T-helper 17 cell (primary cell): ENCODE data around the gene GKN2. TPM values are rescaled to one million over a fixed set of nuclear protein-coding genes. Genes with fewer than 3 reads are reported as not detected.
"Not testable (repeated sequence)": the region's sequence is repeated elsewhere in the genome, so short reads cannot be mapped to it uniquely, and the experiment has no call there.

Source experiments
- ATAC-seq: fragments of 150-1000 bp; cut with Tn5 transposase; 2 replicates; pipeline ENCODE4 v1.10.0; 2021; ENCODE audit warnings: mild to moderate bottlenecking, moderate library complexity
- DNase-seq, 3 donors: peaks; one replicate each; pipeline versions ENCODE4 v3.0.0 to v3.0.0-alpha.2; 2020 to 2021
- H3K9me3 ChIP-seq: one replicate; pipeline ENCODE4 v1.7.0; 2013; ENCODE audit warnings: low read length, mild to moderate bottlenecking; ENCODE audit not compliant: control insufficient read depth, poor library complexity, severe bottlenecking
- H3K27ac Mint-ChIP-seq: one replicate; pipeline ENCODE4 v1.8.0; 2022; ENCODE audit warnings: mild to moderate bottlenecking, moderate library complexity, mixed read lengths
- H3K27me3 Mint-ChIP-seq: one replicate; pipeline ENCODE4 v1.8.0; 2022; ENCODE audit warnings: mixed read lengths
- H3K36me3 Mint-ChIP-seq: one replicate; pipeline ENCODE4 v1.8.0; 2022; ENCODE audit warnings: low read depth, mixed read lengths
- H3K4me1 Mint-ChIP-seq: one replicate; pipeline ENCODE4 v1.8.0; 2022; ENCODE audit warnings: mild to moderate bottlenecking, mixed read lengths
- H3K4me3 Mint-ChIP-seq: one replicate; pipeline ENCODE4 v1.8.0; 2022; ENCODE audit warnings: mild to moderate bottlenecking, moderate library complexity, mixed read lengths
- total RNA-seq, 4 donors: library from RNA in 2 of 4; stranded (reverse) in 2 of 4; gene quantifications; one replicate each; pipeline ENCODE4 v1.2.3 and lab custom pipeline; 2022 to 2026

The GKN2 gene
- total RNA-seq, 2 donors from 2014 or later, result not detected

DNA sequence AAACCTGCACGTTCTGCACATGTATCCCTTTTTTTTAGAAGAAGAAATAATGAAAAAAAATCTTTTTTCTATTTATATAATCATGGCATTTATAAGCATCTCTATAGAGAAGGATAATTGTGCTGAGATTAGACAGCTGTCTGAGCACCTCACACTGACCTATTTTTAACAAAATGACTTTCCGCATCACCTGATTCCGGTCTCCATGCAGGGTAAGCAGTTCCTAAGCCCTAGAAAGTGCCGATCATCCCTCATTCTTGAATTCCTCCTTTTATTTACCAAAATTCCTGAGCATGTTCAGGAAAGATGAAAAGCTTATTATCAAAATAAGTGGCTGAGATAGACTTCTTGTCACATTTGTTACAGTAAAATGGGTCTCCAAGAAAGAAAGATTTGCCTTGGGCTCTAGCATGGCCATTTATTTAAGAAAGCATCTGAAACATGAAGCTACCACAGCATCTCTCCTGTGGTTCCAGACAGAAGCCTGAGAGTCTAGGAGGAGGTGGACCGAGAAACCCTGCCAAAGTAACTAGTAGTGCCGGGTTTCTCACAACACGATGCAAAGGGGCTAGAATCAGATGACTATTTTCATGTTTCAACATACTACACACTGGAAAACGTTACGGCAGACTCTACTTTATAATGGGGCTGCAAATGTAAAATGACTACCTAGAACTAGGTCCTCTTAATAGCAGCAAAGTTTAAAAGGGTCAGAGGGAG, 22.4 kb upstream of the GKN2 start:
- H3K27ac Mint-ChIP-seq, result no peak overlapping the region
- no peak overlapping the region for H3K4me3 Mint-ChIP-seq
- peaks cover 3% of the 10 kb centered on the region for H3K36me3 Mint-ChIP-seq
- no peak for DNase-seq
- ATAC-seq, result no peak
- H3K9me3 ChIP-seq, result no peaks in the 10 kb centered on the region
- no peaks in the 10 kb centered on the region for H3K4me1 Mint-ChIP-seq
- peaks cover 51% of the 10 kb centered on the region for H3K27me3 Mint-ChIP-seq

GRCh38 chr2:68974251-68974650, 21.6 kb upstream of the GKN2 start, which contains the start of gene GKN1:
TSS of gene GKN1 (plus strand) at chr2:68974636. CDS start at chr2:68974678, 42 bp downstream.
- Mint-ChIP-seq H3K27ac (no peak within 1 kb of the TSS), H3K36me3 (peaks cover 3% of the 10 kb centered on the region), H3K4me3 (no peak within 1 kb of the TSS), H3K4me1 (no peaks in the 10 kb centered on the region), H3K27me3 (peaks cover 46% of the 10 kb centered on the region)
- no peaks in the 10 kb centered on the region for H3K9me3 ChIP-seq
- ATAC-seq (no peak), DNase-seq (no peak)

GRCh38 chr2:68971591-68972231, 19.0 kb upstream of the GKN2 start:
- Mint-ChIP-seq H3K4me1 (peaks cover 2% of the 10 kb centered on the region), H3K36me3 (peaks cover 2% of the 10 kb centered on the region), H3K4me3 (no peak overlapping the region), H3K27me3 (peaks cover 39% of the 10 kb centered on the region), H3K27ac (no peak overlapping the region)
- H3K9me3 ChIP-seq, result no peaks in the 10 kb centered on the region
- no peak for ATAC-seq
- no peak for DNase-seq

DNA sequence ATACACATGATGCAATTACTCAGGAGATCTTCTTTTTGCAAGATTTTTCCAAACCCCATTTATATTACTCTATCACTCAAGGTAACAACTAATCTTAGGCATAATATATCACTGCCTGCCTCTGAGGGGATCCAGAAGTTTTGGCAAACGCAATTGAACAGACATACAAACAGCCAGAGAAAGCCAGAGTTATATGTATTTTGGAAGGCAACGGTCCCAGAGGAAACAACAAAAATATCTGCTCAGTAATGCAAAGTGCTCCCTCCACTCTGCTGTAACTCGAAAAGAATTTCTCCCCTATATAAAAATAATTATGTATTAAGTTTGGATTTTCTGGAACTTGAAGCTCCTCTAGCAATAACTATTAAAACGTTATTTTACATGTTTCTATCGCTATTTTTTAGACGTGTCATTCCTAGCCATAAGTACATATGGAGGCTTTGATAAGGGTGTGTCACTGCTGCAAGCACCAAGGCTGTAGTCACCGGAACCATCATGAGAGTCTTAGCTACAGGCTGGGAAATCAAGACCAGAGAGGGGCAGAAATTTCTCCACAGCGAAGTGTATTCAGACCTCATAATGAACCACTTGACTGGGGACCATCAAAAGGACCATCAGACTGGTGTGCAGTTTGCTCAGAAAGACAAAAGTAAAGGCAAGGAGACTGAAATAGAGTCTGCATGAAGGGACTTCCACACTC, 18.0 kb upstream of the GKN2 start:
- no peak overlapping the region for H3K27ac Mint-ChIP-seq
- peaks cover 2% of the 10 kb centered on the region for H3K36me3 Mint-ChIP-seq
- no peaks in the 10 kb centered on the region for H3K9me3 ChIP-seq
- H3K4me1 Mint-ChIP-seq, result peaks cover 2% of the 10 kb centered on the region
- ATAC-seq (no peak), DNase-seq (no peak)
- H3K27me3 Mint-ChIP-seq, result peaks cover 39% of the 10 kb centered on the region
- H3K4me3 Mint-ChIP-seq, result no peak overlapping the region

DNA sequence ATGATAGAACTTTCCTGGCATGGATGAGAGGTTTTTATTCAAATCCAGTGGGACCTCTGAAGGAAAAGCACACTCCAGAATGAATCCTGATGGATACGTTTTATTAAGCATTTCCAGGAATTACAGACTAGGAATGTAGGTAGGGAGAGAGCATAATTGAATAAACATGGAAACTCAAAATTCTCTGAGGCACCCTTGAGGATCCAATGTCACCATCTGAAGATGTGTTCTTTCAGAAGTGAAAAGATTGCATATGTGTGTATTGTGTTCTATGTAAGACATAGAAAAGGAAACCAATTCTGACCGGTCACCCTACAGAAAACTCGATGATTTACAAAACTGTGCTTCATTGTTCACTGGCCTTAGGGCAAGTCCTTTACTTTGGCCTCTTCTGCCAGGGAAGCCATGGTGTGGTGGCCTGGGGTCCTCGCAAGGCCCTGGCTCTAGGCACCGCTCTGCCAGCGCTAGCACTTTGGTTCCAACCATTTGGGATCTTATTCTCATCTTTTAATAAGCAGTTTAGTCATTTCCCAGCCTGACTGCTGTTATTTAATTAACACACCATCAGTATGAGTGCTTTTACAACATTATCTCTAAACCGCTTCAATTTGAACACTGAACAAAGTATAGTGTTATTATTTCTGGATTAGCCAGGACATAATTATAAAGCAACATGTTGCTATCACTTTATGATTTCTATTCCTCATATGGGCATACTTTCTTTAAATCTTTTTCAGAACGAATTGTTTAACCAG, 17.2 kb upstream of the GKN2 start:
- Mint-ChIP-seq H3K27me3 (peaks cover 34% of the 10 kb centered on the region), H3K27ac (no peak overlapping the region), H3K4me3 (no peak overlapping the region), H3K4me1 (peaks cover 2% of the 10 kb centered on the region), H3K36me3 (peaks cover 2% of the 10 kb centered on the region)
- ATAC-seq (no peak), DNase-seq (no peak)
- no peaks in the 10 kb centered on the region for H3K9me3 ChIP-seq

GRCh38 chr2:68968221-68968620, 15.5 kb upstream of the GKN2 start:
- Mint-ChIP-seq H3K36me3 (peaks cover 2% of the 10 kb centered on the region), H3K4me1 (peaks cover 2% of the 10 kb centered on the region), H3K27me3 (peaks cover 29% of the 10 kb centered on the region), H3K4me3 (no peak overlapping the region), H3K27ac (no peak overlapping the region)
- no peaks in the 10 kb centered on the region for H3K9me3 ChIP-seq
- no peak for ATAC-seq
- DNase-seq, result no peak

- Mint-ChIP-seq H3K4me1 (peaks cover 2% of the 10 kb centered on the region), H3K27me3 (peaks cover 18% of the 10 kb centered on the region), H3K4me3 (no peak overlapping the region), H3K27ac (no peak overlapping the region), H3K36me3 (peaks cover 2% of the 10 kb centered on the region)
- DNase-seq, result no peak
- no peak for ATAC-seq
- H3K9me3 ChIP-seq, result no peaks in the 10 kb centered on the region
Measured at GRCh38 chr2:68964282-68964681, 11.6 kb upstream of the GKN2 start.

GRCh38 chr2:68961380-68961779, 8.7 kb upstream of the GKN2 start:
- DNase-seq (no peak), ATAC-seq (no peak)
- no peaks in the 10 kb centered on the region for H3K9me3 ChIP-seq
- peaks cover 21% of the 10 kb centered on the region for H3K27me3 Mint-ChIP-seq
- no peak overlapping the region for H3K27ac Mint-ChIP-seq
- no peak overlapping the region for H3K4me3 Mint-ChIP-seq
- H3K36me3 Mint-ChIP-seq, result no peaks in the 10 kb centered on the region
- H3K4me1 Mint-ChIP-seq, result no peaks in the 10 kb centered on the region

- Mint-ChIP-seq H3K4me3 (no peak overlapping the region), H3K36me3 (no peaks in the 10 kb centered on the region), H3K4me1 (no peaks in the 10 kb centered on the region), H3K27me3 (peaks cover 13% of the 10 kb centered on the region), H3K27ac (no peak overlapping the region)
- DNase-seq, result no peak
- ATAC-seq, result no peak
- no peaks in the 10 kb centered on the region for H3K9me3 ChIP-seq
Measured at GRCh38 chr2:68959001-68959400, 6.3 kb upstream of the GKN2 start.

- H3K27ac Mint-ChIP-seq, DNase-seq, H3K9me3 ChIP-seq, H3K4me3 Mint-ChIP-seq, H3K4me1 Mint-ChIP-seq, ATAC-seq, H3K36me3 Mint-ChIP-seq: not testable (repeated sequence)
- H3K27me3 Mint-ChIP-seq, result peaks cover 25% of the 10 kb centered on the region
Measured at GRCh38 chr2:68955432-68955831, 2.7 kb upstream of the GKN2 start.

DNA sequence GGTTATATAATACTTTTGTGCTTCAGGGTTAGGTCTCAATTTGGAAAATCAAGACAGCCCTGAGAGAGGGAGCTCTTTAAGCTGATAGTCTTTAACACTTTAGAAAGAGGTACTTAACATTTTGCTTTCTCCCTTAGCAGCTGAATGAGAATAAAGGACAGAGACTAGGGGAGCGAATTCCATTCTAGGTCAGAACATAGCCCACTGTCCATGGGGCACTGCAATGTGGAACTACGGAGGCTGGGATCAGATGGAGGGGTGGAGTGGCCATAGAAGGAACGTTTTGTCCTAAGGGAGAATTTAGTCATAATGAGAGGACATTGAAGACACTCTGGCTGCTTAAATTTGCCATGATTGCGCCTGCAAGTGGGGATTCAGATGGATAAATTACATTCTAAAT, 794 bp downstream of the GKN2 start:
- Mint-ChIP-seq H3K4me3 (no peak overlapping the region), H3K36me3 (peaks cover 2% of the 10 kb centered on the region), H3K27me3 (peaks cover 30% of the 10 kb centered on the region), H3K4me1 (no peaks in the 10 kb centered on the region), H3K27ac (no peak overlapping the region)
- ATAC-seq (no peak), DNase-seq (no peak)
- H3K9me3 ChIP-seq, result no peaks in the 10 kb centered on the region

DNA sequence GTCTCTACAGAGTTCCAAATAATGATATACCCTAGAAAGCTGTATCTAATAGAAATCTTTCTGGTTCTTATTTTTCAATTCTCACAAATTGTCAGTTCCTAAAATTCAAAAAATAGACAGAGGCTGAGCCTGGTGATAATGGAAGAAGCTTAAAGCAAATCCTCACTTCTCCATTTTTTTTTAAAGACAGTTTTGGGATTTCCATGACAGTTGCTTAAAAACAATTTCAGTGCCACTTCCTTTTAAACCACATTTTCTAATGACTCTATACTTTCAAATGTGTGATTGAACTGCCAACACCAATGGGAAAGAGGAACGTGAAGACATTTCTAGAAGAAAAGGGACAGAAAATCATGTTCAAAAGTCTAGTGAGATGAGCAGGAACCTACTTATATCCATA, 4.0 kb downstream of the GKN2 start:
- no peak for DNase-seq
- no peak overlapping the region for H3K27ac Mint-ChIP-seq
- no peak overlapping the region for H3K4me3 Mint-ChIP-seq
- peaks cover under 1% of the 10 kb centered on the region for H3K4me1 Mint-ChIP-seq
- no peaks in the 10 kb centered on the region for H3K9me3 ChIP-seq
- H3K27me3 Mint-ChIP-seq, result peaks cover 44% of the 10 kb centered on the region
- ATAC-seq, result no peak
- H3K36me3 Mint-ChIP-seq, result peaks cover 5% of the 10 kb centered on the region

- no peak overlapping the region for H3K4me3 Mint-ChIP-seq
- no peaks in the 10 kb centered on the region for H3K9me3 ChIP-seq
- H3K27ac Mint-ChIP-seq, result no peak overlapping the region
- H3K36me3 Mint-ChIP-seq, result peaks cover 12% of the 10 kb centered on the region
- DNase-seq (no peak), ATAC-seq (no peak)
- peaks cover 5% of the 10 kb centered on the region for H3K4me1 Mint-ChIP-seq
- peaks cover 56% of the 10 kb centered on the region for H3K27me3 Mint-ChIP-seq
Measured at GRCh38 chr2:68946117-68946516, 6.6 kb downstream of the GKN2 start.
